Mesodermal cell (in vitro differentiated cells): ENCODE data around the gene RASGEF1C.

Experiments
- H3K27ac ChIP-seq: 2 replicates; pipeline ENCODE4 v1.7.0; 2013; ENCODE audit warnings: mild to moderate bottlenecking, low read depth, low read length, moderate library complexity; ENCODE audit not compliant: severe bottlenecking
- H3K36me3 ChIP-seq: 2 replicates; pipeline ENCODE4 v1.7.1; 2013; ENCODE audit warnings: mild to moderate bottlenecking, low read length, moderate library complexity; ENCODE audit not compliant: control insufficient read depth, insufficient read depth
- H3K4me1 ChIP-seq: one replicate; pipeline ENCODE4 v1.7.1; 2013; ENCODE audit warnings: mild to moderate bottlenecking, low read length; ENCODE audit not compliant: insufficient read depth, control insufficient read depth, poor library complexity, severe bottlenecking
- H3K4me3 ChIP-seq: 2 replicates; pipeline ENCODE4 v1.7.0; 2013; ENCODE audit warnings: low read length, control low read depth, mild to moderate bottlenecking; ENCODE audit not compliant: insufficient read depth, poor library complexity, severe bottlenecking; ENCODE audit errors: extremely low read depth
- H3K9me3 ChIP-seq: 2 replicates; pipeline ENCODE4 v1.7.1; 2013; ENCODE audit warnings: mild to moderate bottlenecking, low read length, moderate library complexity; ENCODE audit not compliant: control insufficient read depth
- WGBS, 2 experiments: methylation state at CpG; one replicate each; pipeline ENCODE4 v1.1.5; 2013; ENCODE audit warnings: missing lambda C conversion rate in 2 of 2; ENCODE audit not compliant: insufficient coverage in 2 of 2; 5-methylcytosine and 5-hydroxymethylcytosine counted together

RASGEF1C gene

DNA sequence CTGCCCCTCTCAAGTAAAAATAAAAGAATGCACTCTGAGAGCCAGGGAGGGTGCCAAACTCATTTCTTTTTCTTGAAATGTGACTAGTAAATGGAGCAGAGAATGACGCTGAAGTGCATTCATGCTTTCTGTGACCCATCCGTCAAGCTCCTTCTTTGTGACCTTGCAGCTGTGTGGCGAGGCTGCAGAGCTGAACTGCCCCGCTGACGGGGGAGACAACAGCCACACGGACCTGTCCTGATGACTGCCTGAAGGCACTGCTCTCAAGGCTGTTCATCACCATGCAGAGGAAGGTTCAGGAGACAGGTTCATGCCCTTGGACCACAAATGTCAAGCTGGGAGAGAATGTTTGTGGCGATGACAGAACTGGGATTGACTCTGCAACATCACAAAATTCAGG is 21.0 kb upstream of the RASGEF1C start:
- no peak overlapping the region for H3K27ac ChIP-seq
- no peak overlapping the region for H3K4me3 ChIP-seq
- H3K9me3 ChIP-seq: no peaks in the 10 kb centered on the region
- no peaks in the 10 kb centered on the region for H3K4me1 ChIP-seq
- H3K36me3 ChIP-seq: peaks cover 31% of the 10 kb centered on the region
- 94% methylated on average over 7 of the region's 7 CpGs for WGBS, 2 experiments

GRCh38 chr5:180222056-180222455 is 13.0 kb upstream of the RASGEF1C start:
- 93 to 94% methylated on average over 11 of the region's 11 CpGs for WGBS, 2 experiments
- Histone ChIP-seq H3K4me3 (no peak overlapping the region), H3K9me3 (peaks cover 21% of the 10 kb centered on the region), H3K4me1 (no peaks in the 10 kb centered on the region), H3K36me3 (no peaks in the 10 kb centered on the region), H3K27ac (no peak overlapping the region)

DNA sequence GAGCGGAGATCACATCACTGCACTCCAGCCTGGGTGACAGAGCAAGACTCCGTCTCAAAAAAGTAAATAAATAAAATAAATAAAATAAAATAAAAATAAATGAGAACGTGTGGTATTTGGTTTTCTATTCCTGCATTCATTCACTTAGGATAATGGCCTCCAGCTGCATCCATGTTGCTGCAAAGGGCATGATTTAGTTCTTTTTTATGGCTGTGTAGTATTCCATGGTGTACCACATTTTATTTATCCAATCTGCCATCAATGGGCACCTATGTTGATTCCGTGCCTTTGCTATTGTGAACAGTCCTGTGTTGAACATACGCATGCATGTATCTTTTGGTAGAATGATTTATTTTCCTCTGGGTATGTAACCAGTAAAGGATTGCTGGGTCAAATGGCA is 8.8 kb upstream of the RASGEF1C start:
- Histone ChIP-seq H3K27ac (no peak overlapping the region), H3K4me1 (no peaks in the 10 kb centered on the region), H3K9me3 (peaks cover 21% of the 10 kb centered on the region), H3K36me3 (no peaks in the 10 kb centered on the region), H3K4me3 (no peak overlapping the region)
- WGBS, 2 experiments: no CpG with 5 or more reads among the region's 5 CpGs

DNA sequence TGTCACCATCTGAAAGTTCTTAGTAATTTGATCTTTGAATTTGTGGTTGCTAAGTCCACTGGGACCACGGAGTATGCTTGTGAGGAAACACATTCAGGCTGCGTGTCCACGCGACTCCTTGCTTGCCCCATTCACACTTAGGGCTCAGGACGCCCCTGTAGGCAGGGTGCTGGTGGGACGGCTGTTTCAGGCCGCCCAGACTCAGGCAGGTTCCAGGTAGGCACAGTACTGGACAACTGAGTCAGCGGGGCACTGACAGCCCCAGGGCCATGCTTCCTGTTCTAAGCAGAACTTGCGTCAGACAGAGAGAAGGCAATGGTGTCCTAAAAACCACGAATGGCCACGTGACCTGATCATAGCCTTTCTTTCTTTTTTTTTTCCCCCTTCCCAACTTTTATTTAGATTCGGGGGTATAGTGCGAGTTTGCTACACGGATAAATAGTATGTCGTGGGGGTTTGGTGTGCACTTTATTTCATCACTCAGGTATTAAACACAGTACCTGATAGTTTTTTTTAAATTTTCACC is 7.7 kb upstream of the RASGEF1C start:
- Histone ChIP-seq H3K27ac (no peak overlapping the region), H3K36me3 (no peaks in the 10 kb centered on the region), H3K4me1 (no peaks in the 10 kb centered on the region), H3K9me3 (peaks cover 17% of the 10 kb centered on the region), H3K4me3 (no peak overlapping the region)
- WGBS, 2 experiments: 93 to 96% methylated on average over 9 to 14 of the region's 15 CpGs

- no peak overlapping the region for H3K4me3 ChIP-seq
- H3K4me1 ChIP-seq: no peaks in the 10 kb centered on the region
- 87 to 89% methylated on average over 28 of the region's 34 CpGs for WGBS, 2 experiments
- H3K36me3 ChIP-seq: no peaks in the 10 kb centered on the region
- H3K9me3 ChIP-seq: peaks cover 13% of the 10 kb centered on the region
- H3K27ac ChIP-seq: no peak overlapping the region
Measured at GRCh38 chr5:180215783-180216630, 7.0 kb upstream of the RASGEF1C start.

- 90 to 94% methylated on average over 14 to 21 of the region's 21 CpGs for WGBS, 2 experiments
- Histone ChIP-seq H3K9me3 (peaks cover 12% of the 10 kb centered on the region), H3K4me3 (no peak overlapping the region), H3K36me3 (no peaks in the 10 kb centered on the region), H3K4me1 (no peaks in the 10 kb centered on the region), H3K27ac (no peak overlapping the region)
Measured at GRCh38 chr5:180214870-180215770, 6.1 kb upstream of the RASGEF1C start.

DNA sequence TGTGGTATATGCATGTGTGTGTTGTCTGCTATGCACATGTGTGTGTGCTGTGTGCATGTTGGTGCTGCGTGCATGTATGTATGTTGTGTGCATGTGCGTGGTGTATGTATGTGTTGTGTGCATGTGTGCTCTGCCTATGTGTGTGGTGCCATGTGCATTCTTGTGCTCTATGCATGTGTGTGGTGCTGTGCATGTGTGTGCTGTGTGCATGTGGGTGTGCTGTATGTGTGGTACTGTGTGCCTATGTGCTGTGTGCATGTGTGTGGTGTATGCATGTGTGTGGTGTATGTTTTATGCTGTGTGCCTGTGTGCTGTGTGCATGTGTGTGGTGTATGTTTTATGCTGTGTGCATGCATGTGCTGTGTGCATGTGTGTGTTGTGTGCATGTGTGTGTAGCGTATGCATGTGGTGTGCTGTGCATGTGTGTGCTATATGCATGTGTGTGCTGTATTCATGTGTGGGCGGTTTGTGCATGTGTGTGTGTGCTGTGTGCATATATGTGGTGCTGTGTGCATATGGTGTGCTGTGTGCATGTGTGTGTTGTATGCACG is 4.7 kb upstream of the RASGEF1C start:
- 83 to 84% methylated on average over 5 of the region's 5 CpGs for WGBS, 2 experiments
- Histone ChIP-seq H3K4me1 (no peaks in the 10 kb centered on the region), H3K27ac (no peak overlapping the region), H3K4me3 (no peak overlapping the region), H3K36me3 (no peaks in the 10 kb centered on the region), H3K9me3 (no peaks in the 10 kb centered on the region)

- WGBS, 2 experiments: 78 to 82% methylated on average over 4 of the region's 4 CpGs
- no peaks in the 10 kb centered on the region for H3K36me3 ChIP-seq
- no peak overlapping the region for H3K27ac ChIP-seq
- H3K4me3 ChIP-seq: no peak overlapping the region
- no peaks in the 10 kb centered on the region for H3K9me3 ChIP-seq
- H3K4me1 ChIP-seq: no peaks in the 10 kb centered on the region
Measured at GRCh38 chr5:180213256-180213600, 4.2 kb upstream of the RASGEF1C start.

DNA sequence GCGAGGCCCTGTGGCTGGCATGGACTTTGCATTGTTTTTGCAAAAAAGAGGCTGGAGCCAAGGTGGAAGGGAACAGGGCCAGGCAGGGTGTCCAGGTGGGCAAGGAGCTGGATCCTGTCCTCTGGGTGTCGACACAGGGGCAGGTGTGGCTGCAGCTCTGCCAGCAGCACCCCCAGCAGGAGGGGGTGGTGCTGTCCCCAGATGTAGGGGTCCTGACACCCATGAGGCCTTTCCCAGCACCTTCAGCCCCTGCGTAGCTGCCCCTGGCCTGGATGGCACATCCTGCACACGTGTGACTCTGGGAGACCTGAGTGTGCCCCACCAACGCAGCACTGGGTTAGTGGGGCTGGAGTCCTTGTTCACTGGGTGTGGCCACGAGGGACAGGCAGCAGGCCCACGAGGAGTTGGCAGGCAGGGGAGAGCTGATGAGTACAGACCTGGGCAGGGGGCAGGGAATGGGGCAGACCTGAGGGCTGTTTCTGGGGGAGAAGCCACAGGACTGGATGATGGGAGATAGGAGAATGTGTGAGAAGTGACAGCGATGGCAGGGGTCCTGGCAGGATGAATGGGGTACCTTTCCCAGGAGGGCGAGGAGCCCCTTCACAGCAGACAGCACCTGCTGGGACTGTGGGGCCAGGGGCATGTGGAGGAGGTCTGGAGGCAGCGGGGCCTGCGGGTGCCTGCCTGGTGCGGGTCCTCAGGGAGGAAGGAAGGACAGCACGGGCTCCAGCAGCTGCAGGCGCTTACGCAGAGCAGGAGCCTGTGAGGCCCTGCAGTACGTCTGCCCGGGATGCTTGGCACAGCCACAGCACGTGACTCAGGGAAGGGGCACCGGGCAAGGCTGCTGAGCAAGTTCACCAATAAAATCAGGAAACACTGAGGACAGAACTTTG is 3.6 kb upstream of the RASGEF1C start:
- H3K27ac ChIP-seq: no peak overlapping the region

DNA sequence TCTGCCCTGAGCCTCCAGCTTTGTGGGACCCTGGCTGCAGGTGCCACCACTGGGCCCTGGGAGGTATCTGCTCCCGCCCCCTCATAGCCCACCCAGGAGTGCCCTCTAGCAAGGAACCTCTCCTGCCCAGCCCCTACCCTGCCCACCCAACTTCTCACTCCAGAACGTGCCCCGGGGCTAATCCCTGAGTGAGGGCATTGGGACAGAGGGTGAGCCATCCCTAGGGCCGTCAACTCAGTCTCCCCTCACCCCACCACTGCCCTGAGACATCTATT is 2.7 kb upstream of the RASGEF1C start:
- 75 to 80% methylated on average over 1 to 3 of the region's 4 CpGs for WGBS, 2 experiments
- no peak overlapping the region for H3K4me3 ChIP-seq
- H3K4me1 ChIP-seq: no peaks in the 10 kb centered on the region
- no peaks in the 10 kb centered on the region for H3K36me3 ChIP-seq
- no peak overlapping the region for H3K27ac ChIP-seq
- no peaks in the 10 kb centered on the region for H3K9me3 ChIP-seq

More for the DNA sequence above, 3.6 kb upstream of the RASGEF1C start:
- Histone ChIP-seq H3K4me1 (no peaks in the 10 kb centered on the region), H3K9me3 (no peaks in the 10 kb centered on the region), H3K36me3 (no peaks in the 10 kb centered on the region), H3K4me3 (no peak overlapping the region)
- 81 to 85% methylated on average over 18 of the region's 19 CpGs for WGBS, 2 experiments
